Measurements from ENCODE around the gene FAM222B.

The FAM222B gene

GRCh38 chr17:28728364-28729200 is 114.0 kb downstream of the FAM222B start, which contains the start of gene NEK8 (continued):
- TF ChIP-seq ZNF645 (tag by site-specific recombination; IDR thresholded peaks at IDR 0.05) (no peak), KLF1 (tag by site-specific recombination; IDR thresholded peaks at IDR 0.05) (peak; percentile 79), YY1 (tag by site-specific recombination; IDR thresholded peaks at IDR 0.05) (0 out of 2 replicates have a peak, but pooled peaks have one; percentile 19), ZNF140 (tag by site-specific recombination; IDR thresholded peaks at IDR 0.05) (no peak), ZFP37 (tag by site-specific recombination; IDR thresholded peaks at IDR 0.05) (0 out of 2 replicates have a peak, but pooled peaks have one; percentile 50), ZBTB11 (tag by site-specific recombination; conservative IDR thresholded peaks at IDR 0.05; ENCODE audit: low read depth) (peak; percentile 73), CTCF (tag by site-specific recombination; IDR thresholded peaks at IDR 0.05) (no peak), OVOL3 (tag by site-specific recombination; IDR thresholded peaks at IDR 0.05) (no peak), ZSCAN18 (tag by site-specific recombination; IDR thresholded peaks at IDR 0.05) (no peak), ZNF654 (tag by site-specific recombination; IDR thresholded peaks at IDR 0.05; ENCODE audit: low read depth) (no peak), ZNF239 (tag by site-specific recombination; IDR thresholded peaks at IDR 0.05) (no peak), ZNF501 (tag by site-specific recombination; IDR thresholded peaks at IDR 0.05) (peak; percentile 47; the same call in 1 of the 2 replicates), ZNF610 (tag by site-specific recombination; IDR thresholded peaks at IDR 0.05; ENCODE audit: borderline replicate concordance) (no peak; the same call in 1 of the 2 replicates), ZNF785 (tag by site-specific recombination; IDR thresholded peaks at IDR 0.05) (peak; percentile 51; the same call in 1 of the 2 replicates), ZBTB26 (tag by site-specific recombination; optimal IDR thresholded peaks at IDR 0.05) (peak; percentile 85), SALL2 (tag by site-specific recombination; IDR thresholded peaks at IDR 0.05; ENCODE audit: borderline replicate concordance) (no peak), ZNF549 (tag by site-specific recombination; IDR thresholded peaks at IDR 0.05) (no peak), ZNF280C (tag by site-specific recombination; IDR thresholded peaks at IDR 0.05) (no peak), KLF7 (tag by site-specific recombination; IDR thresholded peaks at IDR 0.05; ENCODE audit: borderline replicate concordance) (peak; percentile 75; the same call in 1 of the 2 replicates), ZNF280D (tag by site-specific recombination; IDR thresholded peaks at IDR 0.05) (no peak)

Data from HEK293 (cell line).